Activated gamma-delta T cell (primary cell): ENCODE measurements around the gene PPIB.
"Not testable (repeated sequence)": the region's sequence is repeated elsewhere in the genome, so short reads cannot be mapped to it uniquely, and the experiment has no call there.

Source experiments
- DNase-seq: peaks from one replicate; lab custom pipeline; 2025; lab: John Stamatoyannopoulos, UW

Gene PPIB

DNA sequence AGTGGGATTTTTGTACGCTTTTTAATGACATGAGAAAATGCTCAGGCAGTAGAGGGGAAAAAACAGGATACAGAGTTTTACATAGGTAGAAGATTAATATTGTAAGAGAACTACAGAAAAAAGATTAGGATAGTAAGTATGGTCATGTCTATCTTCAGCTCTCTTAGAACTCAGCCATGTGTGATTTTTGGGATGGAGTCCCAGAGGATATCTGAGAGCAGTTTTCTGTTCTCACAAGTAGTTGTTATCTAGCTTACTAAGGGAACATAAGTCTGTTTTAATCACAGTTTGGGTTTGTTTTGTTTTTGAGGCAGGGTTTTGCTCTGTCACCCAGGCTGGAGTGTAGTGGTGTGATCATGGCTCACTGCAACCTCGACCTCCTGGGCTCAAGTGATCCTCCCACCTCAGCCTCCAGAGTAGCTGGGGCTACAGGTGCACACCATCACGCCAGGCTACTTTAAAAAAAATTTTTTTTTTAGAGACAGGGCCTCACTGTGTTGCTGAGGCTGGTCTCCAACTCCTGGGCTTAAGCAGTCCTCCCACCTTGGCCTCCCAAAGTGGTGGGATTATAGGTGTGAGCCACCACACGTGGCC lies 52.6 kb downstream of the PPIB start:
- not testable (repeated sequence) for DNase-seq

DNA sequence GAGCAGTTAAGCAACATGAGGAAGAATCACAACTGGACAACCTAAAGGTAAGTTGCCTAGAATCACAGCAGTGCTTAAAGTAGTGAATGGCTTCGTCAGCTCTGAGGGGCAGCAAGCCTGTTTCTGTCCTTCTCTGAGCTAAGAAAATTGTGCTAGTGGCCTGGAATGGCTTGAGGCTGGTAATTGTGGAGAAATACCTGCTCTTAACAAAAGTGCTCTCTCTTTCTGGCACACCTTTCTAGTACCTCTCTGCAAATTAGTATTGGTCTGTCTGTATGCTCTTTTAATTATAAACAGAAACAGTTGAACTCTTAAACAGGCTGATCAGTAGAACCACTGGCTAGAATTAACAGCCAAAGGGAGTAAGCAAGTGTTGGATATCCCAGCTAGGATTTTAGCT lies 55.5 kb downstream of the PPIB start:
- no peak for DNase-seq
